ENCODE measurements around the gene MAMDC4.

DNA sequence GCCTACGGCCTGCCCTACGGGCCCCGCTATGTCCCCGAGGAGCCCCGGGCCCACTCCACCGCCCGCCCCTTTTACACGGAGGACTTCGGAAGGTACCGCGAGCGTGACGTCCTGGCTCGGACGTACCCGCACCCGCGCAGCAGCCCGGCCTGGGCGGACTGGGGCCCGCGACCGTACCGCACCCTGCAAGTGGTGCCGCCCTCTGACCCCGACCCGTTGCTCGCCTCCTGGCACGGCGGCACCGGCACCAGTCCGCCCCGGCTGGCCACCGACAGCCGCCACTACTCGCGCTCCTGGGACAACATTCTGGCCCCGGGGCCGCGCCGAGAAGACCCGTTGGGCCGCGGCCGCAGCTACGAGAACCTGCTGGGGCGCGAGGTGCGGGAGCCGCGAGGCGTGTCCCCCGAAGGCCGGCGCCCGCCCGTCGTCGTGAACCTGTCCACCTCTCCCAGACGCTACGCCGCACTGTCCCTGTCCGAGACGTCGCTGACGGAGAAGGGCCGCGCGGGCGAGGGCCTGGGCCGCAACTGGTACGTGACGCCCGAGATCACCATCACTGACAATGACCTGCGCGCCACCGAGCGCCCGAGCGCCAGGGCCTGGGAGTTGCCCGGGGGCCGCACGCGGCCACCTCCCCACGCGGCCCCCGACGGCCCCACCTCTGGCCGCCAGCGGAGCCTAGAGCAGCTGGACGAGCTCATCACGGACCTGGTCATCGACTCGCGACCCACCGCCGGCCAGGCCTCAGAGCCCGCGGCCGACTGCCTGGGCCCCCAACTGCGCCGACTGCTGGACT lies 6.5 kb upstream of the MAMDC4 start:
- TF ChIP-seq, protein P1, sequence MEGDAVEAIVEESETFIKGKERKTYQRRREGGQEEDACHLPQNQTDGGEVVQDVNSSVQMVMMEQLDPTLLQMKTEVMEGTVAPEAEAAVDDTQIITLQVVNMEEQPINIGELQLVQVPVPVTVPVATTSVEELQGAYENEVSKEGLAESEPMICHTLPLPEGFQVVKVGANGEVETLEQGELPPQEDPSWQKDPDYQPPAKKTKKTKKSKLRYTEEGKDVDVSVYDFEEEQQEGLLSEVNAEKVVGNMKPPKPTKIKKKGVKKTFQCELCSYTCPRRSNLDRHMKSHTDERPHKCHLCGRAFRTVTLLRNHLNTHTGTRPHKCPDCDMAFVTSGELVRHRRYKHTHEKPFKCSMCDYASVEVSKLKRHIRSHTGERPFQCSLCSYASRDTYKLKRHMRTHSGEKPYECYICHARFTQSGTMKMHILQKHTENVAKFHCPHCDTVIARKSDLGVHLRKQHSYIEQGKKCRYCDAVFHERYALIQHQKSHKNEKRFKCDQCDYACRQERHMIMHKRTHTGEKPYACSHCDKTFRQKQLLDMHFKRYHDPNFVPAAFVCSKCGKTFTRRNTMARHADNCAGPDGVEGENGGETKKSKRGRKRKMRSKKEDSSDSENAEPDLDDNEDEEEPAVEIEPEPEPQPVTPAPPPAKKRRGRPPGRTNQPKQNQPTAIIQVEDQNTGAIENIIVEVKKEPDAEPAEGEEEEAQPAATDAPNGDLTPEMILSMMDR (IDR thresholded peaks at IDR 0.05): no peak
- TF ChIP-seq POLR2AphosphoS5 (IDR thresholded peaks at IDR 0.05; ENCODE audit: insufficient read depth in 1 of 2, low read depth in 1 of 2): no peak
